H1 (cell line): ENCODE results near the gene DACH2.

Source experiments
- CTCF ChIP-seq, 3 experiments: IDR thresholded peaks; 1 replicate in 2 of 3; 2 replicates in 1 of 3; pipeline versions ENCODE4 v1.5.1 to v1.6.1; 2011; ENCODE audit warnings: low read length in 3 of 3, mild to moderate bottlenecking in 3 of 3, inconsistent platforms in 2 of 3, low read depth in 1 of 3, moderate library complexity in 1 of 3; ENCODE audit not compliant: insufficient read depth in 1 of 3; ENCODE audit errors: control extremely low read depth in 1 of 3
- MAX ChIP-seq: IDR thresholded peaks from 2 replicates; pipeline ENCODE4 v1.6.1; 2012; ENCODE audit warnings: inconsistent platforms

DNA sequence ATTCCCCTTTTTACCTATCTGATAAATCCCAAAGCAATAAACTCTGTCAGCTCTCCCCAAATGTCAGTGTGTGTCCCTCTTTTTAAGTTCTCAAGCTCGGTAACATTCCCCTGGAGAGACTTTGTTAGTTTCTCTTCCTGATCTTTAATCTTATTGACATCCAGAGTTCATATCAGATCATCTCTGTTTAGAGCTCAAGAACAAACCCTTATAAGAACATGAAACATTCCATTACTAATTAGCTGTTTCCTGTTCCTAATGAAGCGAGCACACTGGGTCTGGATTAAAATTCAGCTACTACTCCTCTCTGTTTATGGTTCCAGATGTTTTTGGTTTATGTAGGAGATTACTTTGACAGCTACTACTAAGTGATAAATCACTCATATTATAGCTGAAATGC is 681.5 kb downstream of the DACH2 start:
- TF ChIP-seq CTCF (IDR thresholded peaks at IDR 0.05; ENCODE audit: control extremely low read depth in 1 of 3, insufficient read depth in 1 of 3, low read depth in 1 of 3, low read length in 3 of 3) (no peak), MAX (no peak)
